ENCODE results near the gene TXNRD2. TPM values are rescaled to one million over a fixed set of nuclear protein-coding genes. Genes with fewer than 3 reads are reported as not detected.

Gene TXNRD2
- total RNA-seq, 1 experiment from 2014 or later: 22.9 TPM

GRCh38 chr22:19973551-19974267 is 32.1 kb upstream of the TXNRD2 start:
- no peak overlapping the region for H2AFZ ChIP-seq (ENCODE audit: low read length)
- no peak overlapping the region for H4K8ac ChIP-seq (replicated peaks; ENCODE audit: insufficient read length, low read depth, low read length)
- no peak overlapping the region for H3K23ac ChIP-seq (ENCODE audit: insufficient read length, low read depth, low read length)
- no peak overlapping the region for H3K14ac ChIP-seq (ENCODE audit: insufficient read depth, low read length)
- H3K23me2 ChIP-seq (ENCODE audit: insufficient read length, low read depth, low read length, poor library complexity, severe bottlenecking): no peaks in the 10 kb centered on the region
- no peaks in the 10 kb centered on the region for H3K79me1 ChIP-seq (ENCODE audit: insufficient read depth, low read depth, low read length, poor library complexity, severe bottlenecking)
- H3K18ac ChIP-seq (ENCODE audit: insufficient read length, low read depth, low read length): no peak overlapping the region
- no peaks in the 10 kb centered on the region for H3K27me3 ChIP-seq (ENCODE audit: insufficient read depth, low read length)
- Mint-ChIP-seq H3K4me3 (no peak overlapping the region), H3K4me1 (peaks cover 11 to 18% of the 10 kb centered on the region in 2 experiments), H3K27me3 (ENCODE audit: low read depth) (no peaks in the 10 kb centered on the region), H3K27ac (peak overlapping the region in 2 of 3 experiments; percentile 24 to 44; a peak in 1 of 7 replicates), H3K36me3 (ENCODE audit: insufficient read depth in 1 of 3, low read depth in 3 of 3) (peaks cover 9 to 36% (median 29%) of the 10 kb centered on the region in 3 experiments), H3K9me3 (no peaks in the 10 kb centered on the region; a peak in 1 of 5 replicates)
- TF ChIP-seq CTCF (conservative IDR thresholded peaks at IDR 0.05): no peak
- WGBS (ENCODE audit: extremely low coverage, insufficient read length, low lambda C conversion rate): no CpG with 5 or more reads among the region's 46 CpGs
- no peak overlapping the region for H3K27ac ChIP-seq (ENCODE audit: insufficient read length, low read depth, low read length)
- no peak overlapping the region for H2AK5ac ChIP-seq (ENCODE audit: insufficient read length, low read length)
- no peaks in the 10 kb centered on the region for H3K9me3 ChIP-seq (ENCODE audit: control insufficient read depth, low read depth, low read length)
- no peaks in the 10 kb centered on the region; the same call in 1 of the 2 replicates for H3K4me1 ChIP-seq (ENCODE audit: insufficient read depth, low read length)
- H3K4me2 ChIP-seq (ENCODE audit: insufficient read depth, insufficient read length, low read length): no peak overlapping the region
- no peak overlapping the region for H2BK15ac ChIP-seq (ENCODE audit: low read depth, low read length)
- H3T11ph ChIP-seq (ENCODE audit: low read length): no peak overlapping the region
- DNase-seq: no peak
- H3K56ac ChIP-seq (ENCODE audit: insufficient read length, low read depth, low read length): no peak overlapping the region
- no peak overlapping the region for H3K9ac ChIP-seq (ENCODE audit: extremely low read depth, insufficient read length, low read length)
- no peak overlapping the region for H2BK12ac ChIP-seq (ENCODE audit: insufficient read length, low read depth, low read length)
- H2BK20ac ChIP-seq (ENCODE audit: low read depth, low read length, poor library complexity, severe bottlenecking): no peak overlapping the region
- H4K91ac ChIP-seq (ENCODE audit: insufficient read length, low read depth, low read length): no peak overlapping the region
- no peak overlapping the region for H2BK120ac ChIP-seq (ENCODE audit: low read depth, low read length, poor library complexity, severe bottlenecking)
- H4K20me1 ChIP-seq (ENCODE audit: control insufficient read depth, insufficient read depth, insufficient read length): no peaks in the 10 kb centered on the region
- H2BK5ac ChIP-seq (ENCODE audit: insufficient read length, low read length): no peak overlapping the region
- no peaks in the 10 kb centered on the region for H3K79me2 ChIP-seq (ENCODE audit: insufficient read depth, low read length)
- H3K4ac ChIP-seq (ENCODE audit: low read depth, low read length): no peak overlapping the region
- no peak overlapping the region for H4K5ac ChIP-seq (ENCODE audit: insufficient read length, low read depth, low read length)
